ENCODE results near the gene MYLK3. TPM values are rescaled to one million over a fixed set of nuclear protein-coding genes. Genes with fewer than 3 reads are reported as not detected.

The MYLK3 gene
- total RNA-seq, 1 donor from 2014 or later = 0.32 TPM

- Mint-ChIP-seq H3K4me1 (ENCODE audit: low read depth) (peaks cover 3% of the 10 kb centered on the region), H3K27me3 (ENCODE audit: low read depth) (no peaks in the 10 kb centered on the region), H3K27ac (ENCODE audit: unreplicated experiment) (no peak overlapping the region), H3K36me3 (ENCODE audit: low read depth) (peaks cover 5% of the 10 kb centered on the region), H3K9me3 (ENCODE audit: low read depth) (peaks cover 9% of the 10 kb centered on the region), H3K4me3 (ENCODE audit: unreplicated experiment) (no peak overlapping the region)
- TF ChIP-seq, protein P1, sequence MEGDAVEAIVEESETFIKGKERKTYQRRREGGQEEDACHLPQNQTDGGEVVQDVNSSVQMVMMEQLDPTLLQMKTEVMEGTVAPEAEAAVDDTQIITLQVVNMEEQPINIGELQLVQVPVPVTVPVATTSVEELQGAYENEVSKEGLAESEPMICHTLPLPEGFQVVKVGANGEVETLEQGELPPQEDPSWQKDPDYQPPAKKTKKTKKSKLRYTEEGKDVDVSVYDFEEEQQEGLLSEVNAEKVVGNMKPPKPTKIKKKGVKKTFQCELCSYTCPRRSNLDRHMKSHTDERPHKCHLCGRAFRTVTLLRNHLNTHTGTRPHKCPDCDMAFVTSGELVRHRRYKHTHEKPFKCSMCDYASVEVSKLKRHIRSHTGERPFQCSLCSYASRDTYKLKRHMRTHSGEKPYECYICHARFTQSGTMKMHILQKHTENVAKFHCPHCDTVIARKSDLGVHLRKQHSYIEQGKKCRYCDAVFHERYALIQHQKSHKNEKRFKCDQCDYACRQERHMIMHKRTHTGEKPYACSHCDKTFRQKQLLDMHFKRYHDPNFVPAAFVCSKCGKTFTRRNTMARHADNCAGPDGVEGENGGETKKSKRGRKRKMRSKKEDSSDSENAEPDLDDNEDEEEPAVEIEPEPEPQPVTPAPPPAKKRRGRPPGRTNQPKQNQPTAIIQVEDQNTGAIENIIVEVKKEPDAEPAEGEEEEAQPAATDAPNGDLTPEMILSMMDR (IDR thresholded peaks at IDR 0.05) = no peak
- no peak for DNase-seq (ENCODE audit: low spot score)
Observed at GRCh38 chr16:46783800-46784199, 35.7 kb upstream of the MYLK3 start.

- H3K27me3 Mint-ChIP-seq (ENCODE audit: low read depth) = no peaks in the 10 kb centered on the region
- no peak for DNase-seq (ENCODE audit: low spot score)
Observed at GRCh38 chr16:46782320-46782719, 34.2 kb upstream of the MYLK3 start.

GRCh38 chr16:46777804-46778203 is 29.7 kb upstream of the MYLK3 start:
- no peak overlapping the region for H3K27ac Mint-ChIP-seq (ENCODE audit: unreplicated experiment)
- no peaks in the 10 kb centered on the region for H3K9me3 Mint-ChIP-seq (ENCODE audit: low read depth)
- TF ChIP-seq, protein P1 (IDR thresholded peaks at IDR 0.05) = no peak
- DNase-seq (ENCODE audit: low spot score) = no peak
- no peak overlapping the region for H3K4me3 Mint-ChIP-seq (ENCODE audit: unreplicated experiment)
- H3K4me1 Mint-ChIP-seq (ENCODE audit: low read depth) = peaks cover 9% of the 10 kb centered on the region
- H3K27me3 Mint-ChIP-seq (ENCODE audit: low read depth) = no peaks in the 10 kb centered on the region
- H3K36me3 Mint-ChIP-seq (ENCODE audit: low read depth) = no peaks in the 10 kb centered on the region

More at GRCh38 chr16:46782320-46782719, 34.2 kb upstream of the MYLK3 start:
- peaks cover 5% of the 10 kb centered on the region for H3K36me3 Mint-ChIP-seq (ENCODE audit: low read depth)
- H3K27ac Mint-ChIP-seq (ENCODE audit: unreplicated experiment) = no peak overlapping the region
- no peak overlapping the region for H3K4me3 Mint-ChIP-seq (ENCODE audit: unreplicated experiment)
- TF ChIP-seq, protein P1 (IDR thresholded peaks at IDR 0.05) = no peak
- H3K4me1 Mint-ChIP-seq (ENCODE audit: low read depth) = no peaks in the 10 kb centered on the region
- H3K9me3 Mint-ChIP-seq (ENCODE audit: low read depth) = peaks cover 9% of the 10 kb centered on the region

DNA sequence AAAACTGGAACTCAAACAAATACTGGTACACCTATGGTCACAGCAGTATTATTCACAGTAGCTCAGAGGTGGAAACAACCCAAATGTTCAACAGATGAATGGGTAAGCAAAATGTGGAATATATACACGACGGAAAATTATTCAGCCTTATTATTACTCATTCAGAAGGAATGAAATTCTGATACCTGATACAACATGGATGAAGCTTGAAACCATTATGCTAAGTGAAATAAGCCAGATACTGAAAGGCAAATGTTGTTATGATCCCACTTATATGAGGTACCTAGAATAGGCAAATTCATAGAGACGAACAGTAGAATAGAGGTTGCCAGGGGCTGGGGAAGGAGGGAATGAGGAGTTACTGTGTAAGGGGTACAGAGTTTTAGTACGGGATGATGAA is 27.1 kb upstream of the MYLK3 start:
- TF ChIP-seq, protein P1 (IDR thresholded peaks at IDR 0.05) = no peak
- peaks cover 9% of the 10 kb centered on the region for H3K4me1 Mint-ChIP-seq (ENCODE audit: low read depth)
- no peak for DNase-seq (ENCODE audit: low spot score)
- no peaks in the 10 kb centered on the region for H3K9me3 Mint-ChIP-seq (ENCODE audit: low read depth)
- H3K36me3 Mint-ChIP-seq (ENCODE audit: low read depth) = peaks cover 2% of the 10 kb centered on the region
- no peak overlapping the region for H3K27ac Mint-ChIP-seq (ENCODE audit: unreplicated experiment)
- H3K4me3 Mint-ChIP-seq (ENCODE audit: unreplicated experiment) = no peak overlapping the region
- peaks cover 2% of the 10 kb centered on the region for H3K27me3 Mint-ChIP-seq (ENCODE audit: low read depth)

DNA sequence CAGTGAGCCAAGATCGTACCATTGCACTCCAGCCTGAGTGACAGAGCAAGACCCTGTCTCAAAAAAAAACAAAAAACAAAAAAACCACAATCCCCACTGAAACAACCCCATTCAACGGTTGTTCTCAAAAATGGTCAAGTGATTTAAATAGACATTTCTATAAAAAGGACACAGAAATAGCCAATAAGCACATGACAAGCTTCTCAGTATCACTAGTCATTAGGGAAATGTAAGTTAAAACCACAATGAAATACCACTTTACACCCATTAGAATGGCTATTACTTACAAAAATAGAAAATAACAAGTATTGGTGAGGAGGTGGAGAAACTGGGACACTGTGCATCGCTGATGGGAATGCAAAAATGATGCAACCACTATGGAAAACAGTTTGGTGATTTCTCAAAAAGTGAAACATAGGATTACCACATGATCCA is 26.6 kb upstream of the MYLK3 start:
- Mint-ChIP-seq H3K27ac (ENCODE audit: unreplicated experiment) (no peak overlapping the region), H3K36me3 (ENCODE audit: low read depth) (peaks cover 2% of the 10 kb centered on the region), H3K4me3 (ENCODE audit: unreplicated experiment) (no peak overlapping the region), H3K27me3 (ENCODE audit: low read depth) (peaks cover 2% of the 10 kb centered on the region), H3K4me1 (ENCODE audit: low read depth) (peaks cover 9% of the 10 kb centered on the region), H3K9me3 (ENCODE audit: low read depth) (no peaks in the 10 kb centered on the region)
- DNase-seq (ENCODE audit: low spot score) = no peak
- TF ChIP-seq, protein P1 (IDR thresholded peaks at IDR 0.05) = no peak
